Hepatocyte (in vitro differentiated cells): ENCODE data around the gene OPCML. TPM values are rescaled to one million over a fixed set of nuclear protein-coding genes. Genes with fewer than 3 reads are reported as not detected.

Experiments used
- DNase-seq: peaks from one replicate; pipeline ENCODE4 v3.0.0-alpha.2; 2016; ENCODE audit warnings: low spot score
- H2AFZ ChIP-seq: fragments of 200-600 bp; sonication (generic); 2 replicates; pipeline ENCODE4 v1.6.0; 2016; ENCODE audit warnings: antibody characterized with exemption, mild to moderate bottlenecking
- H3K27ac ChIP-seq: fragments of 200-600 bp; sonication (generic); 2 replicates; pipeline ENCODE4 v1.5.1; 2016; ENCODE audit warnings: mild to moderate bottlenecking
- H3K27me3 ChIP-seq: fragments of 200-600 bp; sonication (generic); 2 replicates; pipeline ENCODE4 v1.6.1; 2016
- H3K36me3 ChIP-seq: fragments of 200-600 bp; sonication (generic); replicated peaks from 2 replicates; pipeline ENCODE4 v1.5.1; 2016; ENCODE audit warnings: low read depth; ENCODE audit not compliant: insufficient read depth
- H3K4me1 ChIP-seq: fragments of 200-600 bp; sonication (generic); 2 replicates; pipeline ENCODE4 v1.5.1; 2016; ENCODE audit warnings: mild to moderate bottlenecking, moderate library complexity; ENCODE audit not compliant: insufficient read depth
- H3K4me2 ChIP-seq: fragments of 200-600 bp; sonication (generic); 2 replicates; pipeline ENCODE4 v1.6.0; 2016
- H3K4me3 ChIP-seq: fragments of 200-600 bp; sonication (generic); 2 replicates; pipeline ENCODE4 v1.5.1; 2016; ENCODE audit warnings: mild to moderate bottlenecking
- H3K79me2 ChIP-seq: fragments of 200-600 bp; sonication (generic); 2 replicates; pipeline ENCODE4 v1.6.0; 2017; ENCODE audit warnings: mild to moderate bottlenecking
- H3K9me2 ChIP-seq: fragments of 200-600 bp; sonication (generic); replicated peaks from 2 replicates; pipeline ENCODE4 v1.6.0; 2017; ENCODE audit warnings: mild to moderate bottlenecking; ENCODE audit not compliant: insufficient read depth
- H3K9me3 ChIP-seq: fragments of 200-600 bp; sonication (generic); 2 replicates; pipeline ENCODE4 v1.5.1; 2016; ENCODE audit warnings: low read depth, mild to moderate bottlenecking
- H4K20me1 ChIP-seq: fragments of 200-600 bp; sonication (generic); 2 replicates; pipeline ENCODE4 v1.6.0; 2016; ENCODE audit warnings: mild to moderate bottlenecking; ENCODE audit not compliant: insufficient read depth, poor library complexity, severe bottlenecking
- CTCF ChIP-seq: fragments of 200-600 bp; sonication (generic); IDR thresholded peaks from 2 replicates; pipeline ENCODE4 v1.5.1; 2016; ENCODE audit warnings: antibody characterized with exemption, mild to moderate bottlenecking; ENCODE audit not compliant: poor library complexity
- EZH2 ChIP-seq: fragments of 200-600 bp; sonication (generic); IDR thresholded peaks from 2 replicates; pipeline ENCODE4 v1.6.1; 2016; ENCODE audit warnings: antibody characterized with exemption, mild to moderate bottlenecking, borderline replicate concordance
- EZH2phosphoT487 ChIP-seq: fragments of 200-600 bp; sonication (generic); IDR thresholded peaks from one replicate; pipeline ENCODE4 v1.6.1; 2018; ENCODE audit warnings: antibody characterized with exemption, mild to moderate bottlenecking, low read depth, moderate library complexity; ENCODE audit not compliant: unreplicated experiment, severe bottlenecking
- WGBS: methylation state at CpG from one replicate; pipeline ENCODE4 v1.1.6; 2016; ENCODE audit warnings: low lambda C conversion rate; ENCODE audit errors: missing lambda C conversion rate; 5-methylcytosine and 5-hydroxymethylcytosine counted together
- polyA plus RNA-seq: library from polyadenylated mRNA; unstranded; fragments of >200 nt; fragmentation: Nextera tagmentation; extraction: Ambion mirVana; gene quantifications from 2 replicates; pipeline ENCODE4 v1.2.1, GENCODE V29; 2016
- total RNA-seq: library from RNA; depleted of rRNA; stranded (reverse); fragments of >200 nt; gene quantifications from 2 replicates; pipeline ENCODE4 v1.2.3, GENCODE V29; 2014

OPCML gene
- total and polyA plus RNA-seq, 2 experiments from 2014 or later = 0.37 to 0.98 TPM

- Histone ChIP-seq H3K4me1 (no peaks in the 10 kb centered on the region), H3K9me2 (no peaks in the 10 kb centered on the region), H3K36me3 (no peaks in the 10 kb centered on the region), H3K4me3 (no peak overlapping the region), H3K27ac (no peak overlapping the region), H2AFZ (no peak overlapping the region), H3K27me3 (no peaks in the 10 kb centered on the region), H4K20me1 (no peaks in the 10 kb centered on the region), H3K79me2 (no peaks in the 10 kb centered on the region), H3K4me2 (no peak overlapping the region), H3K9me3 (no peaks in the 10 kb centered on the region)
- 80% methylated on average over 1 of the region's 1 CpG for WGBS
- no peak for DNase-seq
- TF ChIP-seq CTCF = no peak
- no peak for TF ChIP-seq EZH2phosphoT487
- TF ChIP-seq EZH2 = no peak
Measured at GRCh38 chr11:133480722-133481121, 51.6 kb downstream of the OPCML start.

DNA sequence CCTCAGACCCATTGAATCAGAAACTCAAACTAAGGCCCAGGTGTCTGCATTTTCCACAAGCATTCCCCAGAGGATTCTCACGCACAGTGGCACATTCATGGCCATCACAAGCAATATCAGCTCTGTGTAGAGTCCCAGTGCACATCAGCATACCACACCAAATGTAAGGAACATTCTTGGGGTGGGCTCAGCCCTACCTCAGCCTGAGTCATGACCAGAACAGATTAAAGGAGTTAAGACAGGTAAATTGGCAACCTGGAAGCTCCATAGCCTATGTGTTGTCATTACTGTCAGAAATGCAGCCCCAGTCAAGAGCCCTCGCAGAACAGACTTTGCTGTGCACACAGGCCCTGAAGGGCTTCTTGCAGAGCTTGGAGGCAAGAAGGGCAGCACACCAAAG lies 53.1 kb downstream of the OPCML start:
- H4K20me1 ChIP-seq = no peaks in the 10 kb centered on the region
- no peaks in the 10 kb centered on the region for H3K9me3 ChIP-seq
- H3K4me2 ChIP-seq = no peak overlapping the region
- no peaks in the 10 kb centered on the region for H3K27me3 ChIP-seq
- 92% methylated on average over 2 of the region's 2 CpGs for WGBS
- H3K79me2 ChIP-seq = no peaks in the 10 kb centered on the region
- TF ChIP-seq EZH2phosphoT487 (no peak), CTCF (no peak), EZH2 (no peak)
- H3K36me3 ChIP-seq = no peaks in the 10 kb centered on the region
- H3K9me2 ChIP-seq = no peaks in the 10 kb centered on the region
- no peak overlapping the region for H2AFZ ChIP-seq
- H3K27ac ChIP-seq = no peak overlapping the region
- no peak for DNase-seq
- H3K4me1 ChIP-seq = no peaks in the 10 kb centered on the region
- H3K4me3 ChIP-seq = no peak overlapping the region

DNA sequence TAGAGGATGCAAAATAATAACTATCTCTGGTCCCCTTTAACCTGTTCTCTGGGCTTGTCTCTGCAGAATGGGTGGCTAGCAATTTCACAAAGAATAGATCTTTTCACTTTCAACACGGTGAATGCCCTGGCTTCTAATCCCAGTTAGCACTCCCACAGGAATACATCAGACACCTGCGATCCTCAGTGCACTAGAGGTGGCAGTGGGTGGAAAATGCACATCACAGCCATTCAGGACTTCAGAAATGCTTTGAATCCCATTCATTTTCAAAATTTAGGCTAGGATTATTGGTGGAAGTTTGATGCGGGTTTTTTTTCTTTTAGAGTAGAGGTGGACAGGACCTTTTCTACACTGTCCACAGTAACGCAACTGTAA lies 55.1 kb downstream of the OPCML start:
- no peaks in the 10 kb centered on the region for H3K36me3 ChIP-seq
- 80% methylated on average over 4 of the region's 4 CpGs for WGBS
- H3K27ac ChIP-seq = no peak overlapping the region
- no peak overlapping the region for H2AFZ ChIP-seq
- H3K4me3 ChIP-seq = no peak overlapping the region
- H3K4me2 ChIP-seq = no peak overlapping the region
- DNase-seq = no peak
- H3K27me3 ChIP-seq = no peaks in the 10 kb centered on the region
- no peaks in the 10 kb centered on the region for H3K9me3 ChIP-seq
- no peak for TF ChIP-seq EZH2phosphoT487
- TF ChIP-seq EZH2 = no peak
- no peak for TF ChIP-seq CTCF
- H3K4me1 ChIP-seq = no peaks in the 10 kb centered on the region
- H3K79me2 ChIP-seq = no peaks in the 10 kb centered on the region
- H3K9me2 ChIP-seq = no peaks in the 10 kb centered on the region
- no peaks in the 10 kb centered on the region for H4K20me1 ChIP-seq

DNA sequence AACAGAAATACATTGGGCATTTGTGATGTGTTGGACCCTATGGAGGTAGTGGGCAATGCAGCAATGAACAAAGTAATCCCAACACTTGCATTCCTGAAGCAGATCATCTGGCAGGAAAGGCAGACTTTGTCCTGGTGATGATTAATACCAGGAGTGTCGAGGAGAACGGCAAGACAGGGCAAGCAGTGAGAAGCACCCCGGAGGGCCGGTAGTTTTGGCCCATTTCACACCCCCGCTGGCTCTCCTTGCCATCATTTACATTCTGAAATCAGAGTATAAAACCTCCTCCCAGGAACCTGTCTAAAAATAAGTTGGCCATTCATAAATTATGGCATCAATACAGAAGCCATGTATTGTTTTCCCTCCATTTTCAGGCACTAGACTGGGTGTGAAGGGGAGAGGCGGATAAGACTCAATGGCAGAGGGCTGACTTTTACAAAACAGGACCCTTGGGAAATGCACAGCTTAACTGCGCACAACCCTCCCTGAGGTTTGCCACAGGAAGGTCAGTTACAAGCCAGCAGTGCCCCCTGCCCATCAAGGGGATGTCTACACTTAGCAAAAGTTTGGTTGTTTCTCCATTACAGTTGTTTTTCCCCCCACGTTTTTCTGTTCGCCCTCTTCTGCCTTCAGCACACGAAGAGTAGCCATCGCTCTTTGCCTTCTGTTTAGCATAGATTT lies 55.6 kb downstream of the OPCML start:
- no peaks in the 10 kb centered on the region for H3K79me2 ChIP-seq
- no peaks in the 10 kb centered on the region for H3K9me3 ChIP-seq
- WGBS = 63% methylated on average over 11 of the region's 11 CpGs

More for the DNA sequence above, 55.6 kb downstream of the OPCML start:
- TF ChIP-seq EZH2 (no peak), CTCF (peak; percentile 10), EZH2phosphoT487 (no peak)
- Histone ChIP-seq H3K27ac (no peak overlapping the region), H4K20me1 (no peaks in the 10 kb centered on the region), H3K27me3 (no peaks in the 10 kb centered on the region), H2AFZ (no peak overlapping the region), H3K4me3 (no peak overlapping the region), H3K9me2 (no peaks in the 10 kb centered on the region), H3K4me2 (no peak overlapping the region), H3K4me1 (no peaks in the 10 kb centered on the region), H3K36me3 (no peaks in the 10 kb centered on the region)
- DNase-seq = no peak
